Measurements from ENCODE around the gene PDCL3.

The PDCL3 gene

GRCh38 chr2:100562613-100563406 is at the start of gene PDCL3:
TSS of gene PDCL3 (plus strand) at chr2:100562993. CDS start at chr2:100563068, 75 bp downstream.
- DNase-seq (ENCODE audit: low read depth in 4 of 4, low spot score in 1 of 4): peak; percentile 82 to 88 (median 86)

- DNase-seq (ENCODE audit: low read depth in 4 of 4, low spot score in 1 of 4): no peak
Measured at GRCh38 chr2:100513650-100514049, 49.1 kb upstream of the PDCL3 start.

- DNase-seq (ENCODE audit: low read depth in 4 of 4, low spot score in 1 of 4): no peak
Measured at GRCh38 chr2:100517556-100517955, 45.2 kb upstream of the PDCL3 start.

- DNase-seq (ENCODE audit: low read depth in 4 of 4, low spot score in 1 of 4): no peak
Measured at GRCh38 chr2:100518801-100519200, 44.0 kb upstream of the PDCL3 start.

- no peak for DNase-seq (ENCODE audit: low read depth in 4 of 4, low spot score in 1 of 4)
Measured at GRCh38 chr2:100520224-100520623, 42.6 kb upstream of the PDCL3 start.

- no peak for DNase-seq (ENCODE audit: low read depth in 4 of 4, low spot score in 1 of 4)
Measured at GRCh38 chr2:100522430-100522829, 40.4 kb upstream of the PDCL3 start.

GRCh38 chr2:100524331-100524730 is 38.5 kb upstream of the PDCL3 start:
- no peak for DNase-seq (ENCODE audit: low read depth in 4 of 4, low spot score in 1 of 4)

- no peak for DNase-seq (ENCODE audit: low read depth in 4 of 4, low spot score in 1 of 4)
Measured at GRCh38 chr2:100526868-100527267, 35.9 kb upstream of the PDCL3 start.

GRCh38 chr2:100527440-100528015 is 35.3 kb upstream of the PDCL3 start:
- DNase-seq (ENCODE audit: low read depth in 4 of 4, low spot score in 1 of 4): no peak

DNA sequence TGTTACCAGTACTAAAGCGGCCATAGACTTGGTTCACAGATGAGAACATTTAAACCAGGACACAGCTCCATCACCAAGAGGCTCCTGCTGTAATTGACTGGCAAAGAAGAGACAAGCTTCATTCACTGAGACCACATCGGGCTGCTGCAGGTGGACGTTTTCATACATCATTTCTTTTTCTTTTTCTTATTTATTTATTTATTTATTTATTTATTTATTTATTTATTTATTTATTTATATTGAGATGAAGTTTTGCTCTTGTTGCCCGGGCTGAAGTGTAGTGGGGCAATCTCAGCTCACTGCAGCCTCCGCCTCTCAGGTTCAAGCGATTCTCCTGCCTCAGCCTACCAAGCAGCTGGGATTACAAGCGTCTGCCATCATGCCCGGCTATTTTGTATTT is 33.6 kb upstream of the PDCL3 start:
- no peak for DNase-seq (ENCODE audit: low read depth in 4 of 4, low spot score in 1 of 4)

- no peak for DNase-seq (ENCODE audit: low read depth in 4 of 4, low spot score in 1 of 4)
Measured at GRCh38 chr2:100529900-100530299, 32.9 kb upstream of the PDCL3 start.

GRCh38 chr2:100535855-100536254 is 26.9 kb upstream of the PDCL3 start:
- DNase-seq (ENCODE audit: low read depth in 4 of 4, low spot score in 1 of 4): no peak

DNA sequence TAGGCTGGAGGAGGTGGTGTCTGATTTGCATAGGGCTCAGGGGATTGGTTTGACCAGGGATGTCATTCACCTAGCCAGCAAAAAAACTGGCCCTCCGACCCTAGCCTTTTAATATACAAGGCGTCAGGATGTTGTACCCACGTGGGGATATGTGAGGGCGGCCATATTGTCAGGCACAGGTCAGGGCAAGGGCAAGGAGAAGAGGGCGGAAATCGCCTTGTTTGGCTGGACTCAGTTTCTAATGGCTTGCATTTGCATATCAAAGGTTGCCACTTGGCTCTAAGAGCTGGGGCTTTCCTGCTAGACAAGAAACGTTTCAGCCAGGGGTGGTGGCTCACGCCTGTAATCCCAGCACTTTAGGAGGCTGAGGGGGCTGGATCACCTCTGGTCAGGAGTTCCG is 24.9 kb upstream of the PDCL3 start:
- no peak for DNase-seq (ENCODE audit: low read depth in 4 of 4, low spot score in 1 of 4)

DNA sequence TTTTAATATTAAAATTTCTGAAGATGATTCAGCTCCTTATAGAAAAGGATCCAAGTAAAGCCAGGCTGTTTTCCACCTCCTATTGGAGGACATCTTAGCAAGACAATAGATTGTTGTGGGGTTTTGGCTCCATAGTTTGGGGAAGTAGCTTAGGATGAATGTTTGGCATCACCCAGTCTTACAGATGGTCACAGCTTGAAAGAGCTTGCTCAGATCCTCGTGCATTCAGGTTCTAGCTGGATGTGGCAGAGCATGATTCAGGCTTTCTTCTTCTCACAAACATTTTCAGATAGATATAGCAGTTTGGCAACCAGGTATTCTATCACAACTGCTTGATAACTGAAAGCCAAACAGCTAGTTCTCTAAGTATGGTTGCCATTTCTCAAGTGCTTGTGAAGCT is 23.6 kb upstream of the PDCL3 start:
- no peak for DNase-seq (ENCODE audit: low read depth in 4 of 4, low spot score in 1 of 4)

- DNase-seq (ENCODE audit: low read depth in 4 of 4, low spot score in 1 of 4): no peak
Measured at GRCh38 chr2:100541404-100541803, 21.4 kb upstream of the PDCL3 start.

DNA sequence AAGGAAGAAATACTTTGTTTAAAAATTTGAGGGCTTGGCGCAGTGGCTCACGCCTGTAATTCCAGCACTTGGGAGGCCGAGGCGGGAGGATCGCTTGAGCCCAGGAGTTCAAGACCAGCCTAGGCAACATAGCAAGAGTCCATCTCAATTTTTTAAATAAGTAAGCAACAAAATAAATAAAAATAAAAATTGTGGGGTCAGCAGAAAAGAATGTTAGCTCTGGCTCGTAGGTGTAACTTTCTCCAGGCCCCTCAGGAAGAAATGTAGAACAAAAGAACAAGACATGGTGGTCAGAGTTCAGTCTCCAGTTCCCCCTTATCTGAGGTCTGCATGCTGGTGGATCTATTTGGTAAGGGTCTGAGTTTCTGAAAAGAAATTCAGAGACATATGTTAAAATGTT is 20.4 kb upstream of the PDCL3 start:
- no peak for DNase-seq (ENCODE audit: low read depth in 4 of 4, low spot score in 1 of 4)

DNA sequence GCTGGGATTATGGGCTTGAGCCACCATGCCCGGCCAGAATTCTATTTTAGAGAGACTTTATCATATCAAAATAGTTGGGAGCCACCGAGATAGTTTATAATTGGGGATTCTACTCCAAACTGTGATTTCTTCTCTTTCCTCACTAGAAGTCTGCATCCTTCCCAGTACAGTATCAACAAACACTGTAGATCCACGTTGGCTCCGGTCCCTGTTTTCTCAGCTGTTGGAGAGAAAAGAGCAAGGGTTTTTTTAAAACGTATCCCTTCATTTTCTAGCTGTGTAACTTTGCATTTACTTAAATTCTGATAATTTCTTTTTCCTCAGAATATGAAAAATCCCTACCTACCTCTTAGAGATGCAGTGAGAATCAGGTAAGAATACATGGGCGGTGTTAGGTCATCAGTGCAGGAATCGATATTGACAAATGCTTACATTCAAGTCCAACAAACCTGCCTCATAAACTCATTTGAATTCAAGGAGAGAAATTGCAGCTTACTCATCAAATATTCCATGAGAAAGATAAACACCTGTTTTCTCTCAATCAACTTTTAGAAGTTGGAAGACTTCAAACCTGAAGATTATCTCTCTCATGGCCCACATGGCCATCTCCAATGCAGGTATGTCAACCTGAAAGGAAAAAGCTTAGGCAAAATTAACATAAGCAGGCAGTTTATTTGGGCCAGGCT is 17.7 kb upstream of the PDCL3 start:
- DNase-seq (ENCODE audit: low read depth in 4 of 4, low spot score in 1 of 4): no peak

DNA sequence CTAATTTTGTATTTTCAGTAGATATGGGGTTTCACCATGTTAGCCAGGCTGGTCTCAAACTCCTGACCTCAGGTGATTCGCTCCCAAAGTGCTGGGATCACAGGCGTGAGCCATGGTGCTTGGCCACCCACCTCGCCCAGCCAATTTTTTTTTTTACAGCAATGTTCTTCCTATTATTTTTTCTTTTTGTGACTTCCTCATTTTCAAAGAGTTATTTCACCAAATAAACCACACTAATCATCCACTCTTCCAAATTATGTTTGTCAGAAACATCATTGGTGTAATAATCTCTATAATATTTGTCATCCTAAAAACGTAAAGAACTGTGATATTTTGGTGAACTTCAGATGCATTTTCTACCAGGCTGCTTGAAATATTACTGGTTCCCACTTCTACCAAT is 16.3 kb upstream of the PDCL3 start:
- no peak for DNase-seq (ENCODE audit: low read depth in 4 of 4, low spot score in 1 of 4)

DNA sequence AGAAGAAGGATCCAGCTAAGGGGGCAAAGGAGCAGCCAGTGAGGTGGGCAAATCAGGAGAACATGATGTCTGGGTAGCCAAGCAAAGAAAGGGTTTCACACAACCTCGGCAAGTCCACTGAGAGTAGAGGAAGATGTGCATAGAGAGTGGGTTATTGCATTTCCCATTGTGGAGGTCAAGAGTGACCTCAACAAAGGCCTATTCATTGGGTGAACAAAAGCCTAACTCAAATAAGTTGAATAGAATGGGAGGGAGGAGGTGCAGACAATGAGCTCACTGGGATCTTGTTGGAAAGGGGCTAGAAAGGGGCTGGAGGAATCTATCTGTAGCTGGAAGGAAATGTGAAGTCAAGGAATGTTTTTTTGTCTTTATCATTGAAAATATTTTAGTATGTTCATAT is 14.0 kb upstream of the PDCL3 start:
- no peak for DNase-seq (ENCODE audit: low read depth in 4 of 4, low spot score in 1 of 4)

DNA sequence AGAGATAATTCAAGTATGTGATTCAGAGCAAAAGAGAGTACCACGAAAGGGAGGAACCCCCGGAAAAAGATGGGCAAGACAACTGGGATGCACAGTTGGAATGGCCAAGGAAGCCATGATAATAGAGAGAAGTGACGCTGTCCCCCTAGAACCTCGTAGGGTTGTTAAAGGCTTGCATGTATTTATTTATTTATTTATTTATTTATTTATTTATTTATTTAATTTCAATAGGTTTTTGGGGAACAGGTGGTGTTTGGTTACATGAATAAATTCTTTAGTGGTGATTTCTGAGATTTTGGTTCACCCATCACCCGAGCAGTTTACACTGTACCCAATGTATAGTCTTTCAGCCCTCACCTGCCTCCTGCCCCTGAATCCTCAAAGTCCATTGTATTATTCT is 11.5 kb upstream of the PDCL3 start:
- no peak for DNase-seq (ENCODE audit: low read depth in 4 of 4, low spot score in 1 of 4)

GRCh38 chr2:100554798-100555407 is 7.9 kb upstream of the PDCL3 start:
- DNase-seq (ENCODE audit: low read depth in 4 of 4, low spot score in 1 of 4): peak in 2 of 4 experiments; percentile 11 to 25

- DNase-seq (ENCODE audit: low read depth in 4 of 4, low spot score in 1 of 4): no peak
Measured at GRCh38 chr2:100556746-100557145, 6.0 kb upstream of the PDCL3 start.
